Upper lobe of left lung (tissue), 4 donors: ENCODE results near the gene WNK2.

Experiments used
- CTCF ChIP-seq, 6 experiments: fragments of 450-650 bp in 4 of 6; fragments of 200-600 bp in 2 of 6; sonication (generic) in 2 of 6; IDR thresholded peaks; one replicate each; pipeline ENCODE4 v1.5.1; 2016 to 2019; ENCODE audit warnings: antibody characterized with exemption in 6 of 6
- EP300 ChIP-seq, 4 donors: sonication (generic); formaldehyde crosslinking; IDR thresholded peaks; one replicate each; pipeline ENCODE4 v1.5.1; 2017; ENCODE audit warnings: antibody characterized with exemption in 4 of 4, control low read depth in 2 of 4
- POLR2A ChIP-seq, 4 donors: fragments of 450-650 bp; IDR thresholded peaks; one replicate each; pipeline ENCODE4 v1.5.1; 2016 to 2017; ENCODE audit warnings: antibody characterized with exemption in 4 of 4, mild to moderate bottlenecking in 2 of 4
- POLR2AphosphoS5 ChIP-seq, 2 donors: sonication (generic); formaldehyde crosslinking; IDR thresholded peaks; one replicate each; pipeline ENCODE4 v1.5.1; 2017; ENCODE audit warnings: antibody characterized with exemption in 2 of 2

GRCh38 chr9:93193388-93194220 lies 9.7 kb downstream of the WNK2 start:
- TF ChIP-seq POLR2A (IDR thresholded peaks at IDR 0.05) = no peak
- no peak for TF ChIP-seq CTCF (IDR thresholded peaks at IDR 0.05)
- TF ChIP-seq EP300 (IDR thresholded peaks at IDR 0.05) = no peak
- TF ChIP-seq POLR2AphosphoS5 (IDR thresholded peaks at IDR 0.05) = no peak
